Activated CD8-positive, alpha-beta memory T cell treated with anti-CD3 and anti-CD28 coated beads, Interleukin-2, amount 10 ng/mL, durations not matched to agents 7 days and 5 days (primary cell): ENCODE results near the gene GH1. TPM values are rescaled to one million over a fixed set of nuclear protein-coding genes. Genes with fewer than 3 reads are reported as not detected.

Experiments used
- ATAC-seq: fragments of 150-1000 bp; cut with Tn5 transposase; one replicate; pipeline ENCODE4 v1.10.0; 2021; ENCODE audit warnings: moderate library complexity
- CTCF ChIA-PET: fragments of 350-600 bp; sonication (Branson Sonifier 250); formaldehyde crosslinking; loops from one replicate; lab custom pipeline; 2021; ENCODE audit warnings: antibody characterized with exemption; lab: Charles Lee
- DNase-seq: peaks from one replicate; pipeline ENCODE4 v3.0.0-alpha.2; 2020
- H3K27ac Mint-ChIP-seq: one replicate; pipeline ENCODE4 v1.8.0; 2021; ENCODE audit warnings: mild to moderate bottlenecking, mixed read lengths
- H3K27me3 Mint-ChIP-seq: one replicate; pipeline ENCODE4 v1.8.0; 2021; ENCODE audit warnings: mixed read lengths
- H3K36me3 Mint-ChIP-seq: one replicate; pipeline ENCODE4 v1.8.0; 2021; ENCODE audit warnings: mild to moderate bottlenecking, mixed read lengths
- H3K4me1 Mint-ChIP-seq: one replicate; pipeline ENCODE4 v1.8.0; 2021; ENCODE audit warnings: mixed read lengths
- H3K4me3 Mint-ChIP-seq: one replicate; pipeline ENCODE4 v1.8.0; 2021; ENCODE audit warnings: mild to moderate bottlenecking, moderate library complexity, mixed read lengths
- H3K9me3 Mint-ChIP-seq: one replicate; pipeline ENCODE4 v1.8.0; 2022; ENCODE audit warnings: low read depth, mixed read lengths
- total RNA-seq, 2 experiments: library from RNA; stranded (reverse); gene quantifications; one replicate each; pipeline ENCODE4 v1.2.3, GENCODE V29; 2021

The GH1 gene
- total RNA-seq, 2 experiments from 2014 or later, result not detected

GRCh38 chr17:63941162-63941561 lies 22.5 kb upstream of the GH1 start:
- no peak for ATAC-seq
- CTCF ChIA-PET, result interaction anchor here (1.7 kb wide), 1 partner anchor 50 kb away, joined by 3 read pairs; no protein-coding TSS in a partner anchor
- H3K4me1 Mint-ChIP-seq, result peaks cover 13% of the 10 kb centered on the region

GRCh38 chr17:63940584-63940983 lies 21.9 kb upstream of the GH1 start:
- Mint-ChIP-seq H3K27me3 (peaks cover 26% of the 10 kb centered on the region), H3K4me3 (no peak overlapping the region), H3K4me1 (peaks cover 7% of the 10 kb centered on the region), H3K27ac (no peak overlapping the region), H3K36me3 (no peaks in the 10 kb centered on the region), H3K9me3 (no peaks in the 10 kb centered on the region)
- no peak for ATAC-seq
- no peak for DNase-seq
- CTCF ChIA-PET, result interaction anchor here (1.1 to 1.7 kb wide), 3 partner anchors 10 to 193 kb away, joined by 3 to 4 read pairs (median 3); no protein-coding TSS in a partner anchor

More at GRCh38 chr17:63941162-63941561, 22.5 kb upstream of the GH1 start:
- no peaks in the 10 kb centered on the region for H3K36me3 Mint-ChIP-seq
- DNase-seq, result no peak
- no peak overlapping the region for H3K27ac Mint-ChIP-seq
- H3K9me3 Mint-ChIP-seq, result no peaks in the 10 kb centered on the region
- H3K4me3 Mint-ChIP-seq, result no peak overlapping the region
- H3K27me3 Mint-ChIP-seq, result peaks cover 24% of the 10 kb centered on the region

GRCh38 chr17:63939884-63940283 lies 21.2 kb upstream of the GH1 start:
- no peak for ATAC-seq
- H3K36me3 Mint-ChIP-seq, result no peaks in the 10 kb centered on the region
- peaks cover 4% of the 10 kb centered on the region for H3K4me1 Mint-ChIP-seq
- CTCF ChIA-PET, result interaction anchor here (1.1 to 1.7 kb wide), 4 partner anchors 11 to 194 kb away, joined by 3 to 5 read pairs (median 4); no protein-coding TSS in a partner anchor
- no peak overlapping the region for H3K4me3 Mint-ChIP-seq
- H3K27ac Mint-ChIP-seq, result no peak overlapping the region
- H3K27me3 Mint-ChIP-seq, result peaks cover 27% of the 10 kb centered on the region
- no peaks in the 10 kb centered on the region for H3K9me3 Mint-ChIP-seq
- no peak for DNase-seq

- Mint-ChIP-seq H3K9me3 (no peaks in the 10 kb centered on the region), H3K27me3 (peaks cover 23% of the 10 kb centered on the region), H3K36me3 (no peaks in the 10 kb centered on the region), H3K27ac (no peak overlapping the region), H3K4me1 (peaks cover 4% of the 10 kb centered on the region), H3K4me3 (no peak overlapping the region)
- CTCF ChIA-PET, result interaction anchor here (1.1 to 1.7 kb wide), 3 partner anchors 11 to 194 kb away, joined by 3 to 5 read pairs (median 4); no protein-coding TSS in a partner anchor
- DNase-seq, result no peak
- no peak for ATAC-seq
These were observed 20.8 kb upstream of the GH1 start for GRCh38 chr17:63939401-63939800.

GRCh38 chr17:63937920-63938319 lies 19.3 kb upstream of the GH1 start:
- Mint-ChIP-seq H3K9me3 (no peaks in the 10 kb centered on the region), H3K27ac (no peak overlapping the region), H3K27me3 (peaks cover 19% of the 10 kb centered on the region), H3K4me1 (peaks cover 5% of the 10 kb centered on the region), H3K4me3 (no peak overlapping the region), H3K36me3 (no peaks in the 10 kb centered on the region)
- DNase-seq (no peak), ATAC-seq (no peak)
- CTCF ChIA-PET, result interaction anchor here (1.4 to 3.7 kb wide), 3 partner anchors 8 to 196 kb away, joined by 7 to 10 read pairs (median 7); no protein-coding TSS in a partner anchor

GRCh38 chr17:63937319-63937718 lies 18.7 kb upstream of the GH1 start:
- DNase-seq (no peak), ATAC-seq (no peak)
- peaks cover 10% of the 10 kb centered on the region for H3K4me1 Mint-ChIP-seq
- H3K4me3 Mint-ChIP-seq, result no peak overlapping the region
- no peak overlapping the region for H3K27ac Mint-ChIP-seq
- H3K36me3 Mint-ChIP-seq, result no peaks in the 10 kb centered on the region
- CTCF ChIA-PET, result interaction anchor here (1.2 to 3.7 kb wide), 5 partner anchors 9 to 196 kb away, joined by 3 to 10 read pairs (median 7); no protein-coding TSS in a partner anchor
- H3K9me3 Mint-ChIP-seq, result no peaks in the 10 kb centered on the region
- H3K27me3 Mint-ChIP-seq, result peaks cover 15% of the 10 kb centered on the region

- CTCF ChIA-PET, result interaction anchor here (0.6 to 3.7 kb wide), 7 partner anchors 12 to 199 kb away, joined by 3 to 25 read pairs (median 4); no protein-coding TSS in a partner anchor
- no peaks in the 10 kb centered on the region for H3K36me3 Mint-ChIP-seq
These were observed 15.8 kb upstream of the GH1 start for GRCh38 chr17:63934183-63935112.

GRCh38 chr17:63933598-63933997 lies 15.0 kb upstream of the GH1 start:
- CTCF ChIA-PET, result interaction anchor here (0.6 to 3.6 kb wide), 8 partner anchors 13 to 95 kb away, joined by 3 to 33 read pairs (median 10); no protein-coding TSS in a partner anchor
- ATAC-seq, result no peak

More at GRCh38 chr17:63934183-63935112, 15.8 kb upstream of the GH1 start:
- no peak for DNase-seq
- Mint-ChIP-seq H3K27ac (no peak overlapping the region), H3K4me3 (no peak overlapping the region), H3K4me1 (peaks cover 24% of the 10 kb centered on the region), H3K9me3 (no peaks in the 10 kb centered on the region), H3K27me3 (peaks cover 12% of the 10 kb centered on the region)
- ATAC-seq, result no peak

GRCh38 chr17:63932721-63933120 lies 14.1 kb upstream of the GH1 start:
- peaks cover 12% of the 10 kb centered on the region for H3K27me3 Mint-ChIP-seq
- peaks cover 20% of the 10 kb centered on the region for H3K4me1 Mint-ChIP-seq
- H3K4me3 Mint-ChIP-seq, result peak overlapping the region; percentile 11
- CTCF ChIA-PET, result interaction anchor here (0.7 to 3.6 kb wide), 8 partner anchors 13 to 96 kb away, joined by 3 to 33 read pairs (median 8); no protein-coding TSS in a partner anchor
- peak overlapping the region; percentile 15 for H3K27ac Mint-ChIP-seq
- H3K36me3 Mint-ChIP-seq, result no peaks in the 10 kb centered on the region
- no peaks in the 10 kb centered on the region for H3K9me3 Mint-ChIP-seq
- no peak for ATAC-seq
- DNase-seq, result no peak

More at GRCh38 chr17:63933598-63933997, 15.0 kb upstream of the GH1 start:
- H3K36me3 Mint-ChIP-seq, result no peaks in the 10 kb centered on the region
- H3K9me3 Mint-ChIP-seq, result no peaks in the 10 kb centered on the region
- H3K27ac Mint-ChIP-seq, result no peak overlapping the region
- H3K4me3 Mint-ChIP-seq, result no peak overlapping the region
- H3K27me3 Mint-ChIP-seq, result peaks cover 12% of the 10 kb centered on the region
- peaks cover 20% of the 10 kb centered on the region for H3K4me1 Mint-ChIP-seq
- DNase-seq, result no peak

GRCh38 chr17:63931981-63932561 lies 13.4 kb upstream of the GH1 start, which contains the start of gene CD79B:
CD79B (minus strand) TSS chr17:63932331; CDS start chr17:63932261, 70 bp downstream.
- Mint-ChIP-seq H3K27me3 (peaks cover 12% of the 10 kb centered on the region), H3K36me3 (no peaks in the 10 kb centered on the region), H3K9me3 (no peaks in the 10 kb centered on the region), H3K4me3 (peak within 1 kb of the TSS; percentile 81), H3K27ac (peak within 1 kb of the TSS; percentile 86), H3K4me1 (peaks cover 20% of the 10 kb centered on the region)
- DNase-seq (peak; percentile 51), ATAC-seq (peak; percentile 63)
- CTCF ChIA-PET, result interaction anchor here (0.6 to 3.6 kb wide), 14 partner anchors 12 to 202 kb away, joined by 3 to 33 read pairs (median 8); partner anchors contain the start of gene ICAM2

- Mint-ChIP-seq H3K4me3 (peak overlapping the region; percentile 81), H3K27ac (peak overlapping the region; percentile 86), H3K4me1 (peaks cover 20% of the 10 kb centered on the region), H3K27me3 (peaks cover 7% of the 10 kb centered on the region), H3K9me3 (no peaks in the 10 kb centered on the region), H3K36me3 (no peaks in the 10 kb centered on the region)
- DNase-seq (peak; percentile 82), ATAC-seq (peak; percentile 88)
- CTCF ChIA-PET, result interaction anchor here (0.6 to 3.6 kb wide), 13 partner anchors 11 to 203 kb away, joined by 3 to 33 read pairs (median 9); partner anchors contain the start of gene ICAM2
These were observed 12.4 kb upstream of the GH1 start for GRCh38 chr17:63930951-63931575.
